ENCODE data around the gene RLN1.

DNA sequence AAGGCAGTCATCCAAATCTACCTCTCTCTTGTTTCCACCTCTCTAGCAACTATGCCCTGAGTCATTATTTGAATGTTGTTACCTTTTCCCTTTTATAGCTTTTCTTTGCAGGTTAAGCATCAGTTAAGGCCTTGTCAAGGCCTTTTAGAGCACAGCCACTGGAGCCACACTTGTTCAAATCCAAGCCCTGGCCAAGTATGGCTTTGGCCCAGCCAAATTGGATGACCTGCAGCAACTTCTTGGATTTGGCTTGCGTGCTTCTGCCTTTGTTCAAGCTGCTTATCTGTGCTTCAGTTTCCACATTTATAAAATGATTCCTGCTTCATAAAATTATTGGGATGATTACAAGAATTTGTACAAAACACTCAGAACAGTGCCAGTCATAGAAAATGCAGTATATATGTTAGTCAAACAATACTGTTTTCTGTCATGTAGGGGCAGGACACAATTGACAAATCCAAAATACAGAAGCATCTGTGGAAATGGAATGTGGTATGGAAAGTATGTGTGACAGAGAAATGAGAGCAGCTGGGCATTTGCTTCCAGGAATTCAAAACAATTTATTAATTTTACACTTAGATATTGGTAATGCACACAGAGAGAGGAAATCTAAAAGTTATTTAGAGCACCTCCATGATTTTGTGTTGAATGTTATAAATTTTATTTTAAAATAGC, 17.9 kb upstream of the RLN1 start:
- TF ChIP-seq, protein P1, sequence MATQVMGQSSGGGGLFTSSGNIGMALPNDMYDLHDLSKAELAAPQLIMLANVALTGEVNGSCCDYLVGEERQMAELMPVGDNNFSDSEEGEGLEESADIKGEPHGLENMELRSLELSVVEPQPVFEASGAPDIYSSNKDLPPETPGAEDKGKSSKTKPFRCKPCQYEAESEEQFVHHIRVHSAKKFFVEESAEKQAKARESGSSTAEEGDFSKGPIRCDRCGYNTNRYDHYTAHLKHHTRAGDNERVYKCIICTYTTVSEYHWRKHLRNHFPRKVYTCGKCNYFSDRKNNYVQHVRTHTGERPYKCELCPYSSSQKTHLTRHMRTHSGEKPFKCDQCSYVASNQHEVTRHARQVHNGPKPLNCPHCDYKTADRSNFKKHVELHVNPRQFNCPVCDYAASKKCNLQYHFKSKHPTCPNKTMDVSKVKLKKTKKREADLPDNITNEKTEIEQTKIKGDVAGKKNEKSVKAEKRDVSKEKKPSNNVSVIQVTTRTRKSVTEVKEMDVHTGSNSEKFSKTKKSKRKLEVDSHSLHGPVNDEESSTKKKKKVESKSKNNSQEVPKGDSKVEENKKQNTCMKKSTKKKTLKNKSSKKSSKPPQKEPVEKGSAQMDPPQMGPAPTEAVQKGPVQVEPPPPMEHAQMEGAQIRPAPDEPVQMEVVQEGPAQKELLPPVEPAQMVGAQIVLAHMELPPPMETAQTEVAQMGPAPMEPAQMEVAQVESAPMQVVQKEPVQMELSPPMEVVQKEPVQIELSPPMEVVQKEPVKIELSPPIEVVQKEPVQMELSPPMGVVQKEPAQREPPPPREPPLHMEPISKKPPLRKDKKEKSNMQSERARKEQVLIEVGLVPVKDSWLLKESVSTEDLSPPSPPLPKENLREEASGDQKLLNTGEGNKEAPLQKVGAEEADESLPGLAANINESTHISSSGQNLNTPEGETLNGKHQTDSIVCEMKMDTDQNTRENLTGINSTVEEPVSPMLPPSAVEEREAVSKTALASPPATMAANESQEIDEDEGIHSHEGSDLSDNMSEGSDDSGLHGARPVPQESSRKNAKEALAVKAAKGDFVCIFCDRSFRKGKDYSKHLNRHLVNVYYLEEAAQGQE (IDR thresholded peaks at IDR 0.05; ENCODE audit: insufficient read depth in 1 of 2, low read depth in 2 of 2, low read length in 2 of 2): no peak
- TF ChIP-seq SIN3A (IDR thresholded peaks at IDR 0.05; ENCODE audit: borderline replicate concordance, insufficient read depth, low read length): no peak

Measured in PFSK-1 (cell line).